DOHH2 (cell line): ENCODE measurements around the gene MAN1C1.

Source experiments
- H3F3A ChIP-seq: fragments of 200-600 bp; sonication (generic), shearing (Covaris generic); 2 replicates; pipeline ENCODE4 v1.6.0; 2016; ENCODE audit warnings: antibody characterized with exemption, mild to moderate bottlenecking; ENCODE audit not compliant: control insufficient read depth, insufficient read depth
- H3K27ac ChIP-seq: fragments of 200-600 bp; sonication (generic); 2 replicates; pipeline ENCODE4 v1.5.1; 2014; ENCODE audit warnings: low read depth, mild to moderate bottlenecking, low read length, moderate library complexity
- H3K27me3 ChIP-seq: fragments of 200-600 bp; sonication (generic); 2 replicates; pipeline ENCODE4 v1.6.1; 2014; ENCODE audit warnings: mild to moderate bottlenecking, low read length, mixed read lengths; ENCODE audit not compliant: control insufficient read depth
- H3K36me3 ChIP-seq: fragments of 200-600 bp; sonication (generic); 2 replicates; pipeline ENCODE4 v1.6.1; 2014; ENCODE audit warnings: mild to moderate bottlenecking, low read length, moderate library complexity, mixed read lengths; ENCODE audit not compliant: control insufficient read depth
- H3K4me1 ChIP-seq: fragments of 200-600 bp; sonication (generic); 2 replicates; pipeline ENCODE4 v1.6.1; 2014; ENCODE audit warnings: mild to moderate bottlenecking, low read length, mixed read lengths; ENCODE audit not compliant: control insufficient read depth
- H3K4me2 ChIP-seq: fragments of 200-600 bp; sonication (generic); 2 replicates; pipeline ENCODE4 v1.6.0; 2014; ENCODE audit warnings: mild to moderate bottlenecking, low read length, moderate library complexity
- H3K4me3 ChIP-seq: fragments of 200-600 bp; sonication (generic); 2 replicates; pipeline ENCODE4 v1.5.1; 2014; ENCODE audit warnings: mild to moderate bottlenecking, low read length, mixed read lengths
- H3K79me2 ChIP-seq: fragments of 200-600 bp; sonication (generic); 2 replicates; pipeline ENCODE4 v1.6.1; 2014; ENCODE audit warnings: mild to moderate bottlenecking, low read length, mixed read lengths; ENCODE audit not compliant: control insufficient read depth
- H3K9me2 ChIP-seq: fragments of 200-600 bp; sonication (generic); replicated peaks from 2 replicates; pipeline ENCODE4 v1.6.1; 2014; ENCODE audit warnings: mild to moderate bottlenecking, low read length, mixed read lengths; ENCODE audit not compliant: control insufficient read depth
- H3K9me3 ChIP-seq: fragments of 200-600 bp; sonication (generic); 2 replicates; pipeline ENCODE4 v1.6.1; 2014; ENCODE audit warnings: antibody characterized with exemption, low read length, mixed read lengths; ENCODE audit not compliant: control insufficient read depth, insufficient read depth
- H4K20me1 ChIP-seq: fragments of 200-600 bp; sonication (generic); 2 replicates; pipeline ENCODE4 v1.6.0; 2014; ENCODE audit warnings: low read depth, mild to moderate bottlenecking, antibody characterized with exemption, low read length, moderate library complexity; ENCODE audit not compliant: control insufficient read depth, insufficient read depth
- CTCF ChIP-seq: fragments of 200-600 bp; sonication (generic); IDR thresholded peaks from one replicate; pipeline ENCODE4 v1.5.1; 2014; ENCODE audit warnings: antibody characterized with exemption, mild to moderate bottlenecking, low read depth, low read length; ENCODE audit not compliant: poor library complexity, severe bottlenecking
- EZH2phosphoT487 ChIP-seq: fragments of 200-600 bp; sonication (generic); IDR thresholded peaks from 2 replicates; pipeline ENCODE4 v1.6.1; 2017; ENCODE audit warnings: borderline replicate concordance, mild to moderate bottlenecking, antibody characterized with exemption, low read length, moderate library complexity, mixed read lengths

The MAN1C1 gene

DNA sequence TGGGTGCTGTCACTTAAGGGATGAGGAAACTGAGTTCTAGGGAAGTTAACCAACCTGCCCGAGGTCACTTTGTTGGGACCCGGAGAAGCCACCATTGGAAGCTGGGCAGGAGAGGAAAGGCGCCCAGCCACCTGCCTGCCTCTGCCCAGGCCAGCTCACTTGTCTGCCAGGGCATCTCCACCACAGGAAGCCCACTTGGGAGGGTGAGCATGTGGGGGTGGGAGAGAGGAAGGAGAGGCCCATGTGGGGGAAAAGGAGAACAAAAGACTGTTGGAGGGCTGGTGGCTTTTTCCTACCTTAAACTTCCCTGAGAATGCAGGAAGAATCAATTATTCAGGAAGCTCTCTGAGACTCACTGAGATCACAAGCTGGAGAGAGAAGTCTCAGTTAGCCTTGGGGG lies 139.6 kb downstream of the MAN1C1 start:
- Histone ChIP-seq H3K9me2 (no peaks in the 10 kb centered on the region), H3K9me3 (no peaks in the 10 kb centered on the region), H3K27ac (no peak overlapping the region), H3K27me3 (peaks cover 37% of the 10 kb centered on the region), H3F3A (no peaks in the 10 kb centered on the region), H3K4me1 (no peaks in the 10 kb centered on the region), H3K4me2 (no peak overlapping the region), H3K4me3 (no peak overlapping the region), H4K20me1 (no peaks in the 10 kb centered on the region), H3K36me3 (no peaks in the 10 kb centered on the region), H3K79me2 (no peaks in the 10 kb centered on the region)
- TF ChIP-seq CTCF (no peak), EZH2phosphoT487 (no peak)

GRCh38 chr1:25757151-25757845 lies 140.7 kb downstream of the MAN1C1 start:
- Histone ChIP-seq H3K4me2 (no peak overlapping the region), H3K9me3 (no peaks in the 10 kb centered on the region), H4K20me1 (no peaks in the 10 kb centered on the region), H3F3A (no peaks in the 10 kb centered on the region), H3K4me3 (no peak overlapping the region), H3K27ac (no peak overlapping the region), H3K27me3 (peaks cover 37% of the 10 kb centered on the region), H3K4me1 (no peaks in the 10 kb centered on the region), H3K79me2 (no peaks in the 10 kb centered on the region), H3K9me2 (no peaks in the 10 kb centered on the region), H3K36me3 (no peaks in the 10 kb centered on the region)
- TF ChIP-seq EZH2phosphoT487 = no peak
- TF ChIP-seq CTCF = no peak

GRCh38 chr1:25757846-25758185 lies 141.2 kb downstream of the MAN1C1 start:
- H3K27ac ChIP-seq = no peak overlapping the region
- H4K20me1 ChIP-seq = no peaks in the 10 kb centered on the region
- no peaks in the 10 kb centered on the region for H3K36me3 ChIP-seq
- H3K79me2 ChIP-seq = no peaks in the 10 kb centered on the region
- no peaks in the 10 kb centered on the region for H3K9me3 ChIP-seq
- H3K4me3 ChIP-seq = no peak overlapping the region
- TF ChIP-seq EZH2phosphoT487 = no peak
- TF ChIP-seq CTCF = no peak
- no peaks in the 10 kb centered on the region for H3K4me1 ChIP-seq
- H3K9me2 ChIP-seq = no peaks in the 10 kb centered on the region
- H3K27me3 ChIP-seq = peaks cover 37% of the 10 kb centered on the region
- H3F3A ChIP-seq = no peaks in the 10 kb centered on the region
- H3K4me2 ChIP-seq = no peak overlapping the region
